Uterus (tissue), 4 donors: Measurements from ENCODE around the gene LEKR1. TPM values are rescaled to one million over a fixed set of nuclear protein-coding genes. Genes with fewer than 3 reads are reported as not detected.

Source experiments
- DNase-seq, 2 donors: peaks; one replicate each; pipeline ENCODE4 v3.0.0-alpha.2; 2019 to 2020
- H3K27ac ChIP-seq, 2 donors: fragments of 200-600 bp; sonication (generic); 1 replicate in 1 of 2; 2 replicates in 1 of 2; pipeline ENCODE4 v1.5.1; 2016 to 2018
- H3K27me3 ChIP-seq, 2 donors: fragments of 200-600 bp; sonication (generic); one replicate each; pipeline ENCODE4 v1.5.1; 2018 to 2019; ENCODE audit warnings: control low read depth in 1 of 2
- H3K36me3 ChIP-seq, 2 donors: fragments of 200-600 bp; sonication (generic); one replicate each; pipeline ENCODE4 v1.5.1; 2019; ENCODE audit warnings: control low read depth in 1 of 2
- H3K4me1 ChIP-seq, 2 donors: fragments of 200-600 bp; sonication (generic); one replicate each; pipeline ENCODE4 v1.5.1; 2018 to 2019; ENCODE audit warnings: control low read depth in 1 of 2
- H3K4me3 ChIP-seq, 2 donors: fragments of 200-600 bp; sonication (generic); 1 replicate in 1 of 2; 2 replicates in 1 of 2; pipeline ENCODE4 v1.5.1; 2018 to 2019; ENCODE audit warnings: mild to moderate bottlenecking in 1 of 2
- H3K9me3 ChIP-seq, 2 donors: fragments of 200-600 bp; sonication (generic); one replicate each; pipeline ENCODE4 v1.5.1; 2019; ENCODE audit warnings: control low read depth in 1 of 2
- POLR2A ChIP-seq, 2 donors: fragments of 450-650 bp; IDR thresholded peaks; one replicate each; pipeline ENCODE4 v1.6.1; 2016; ENCODE audit warnings: antibody characterized with exemption in 2 of 2, mild to moderate bottlenecking in 1 of 2, moderate library complexity in 1 of 2
- intact Hi-C: fragments of 100-400 bp; cut with DNase I; formaldehyde crosslinking; loops from one replicate; pipeline ENCODE4 v1.15.1; 2023; ENCODE audit warnings: low total_unique reads
- total RNA-seq, 4 donors: library from RNA; depleted of rRNA in 3 of 4; stranded (reverse); fragments of >200 nt in 3 of 4; gene quantifications; one replicate each; pipeline versions ENCODE4 v1.1.0 to v1.2.4, GENCODE V29; 2014 to 2023
- TF ChIP-seq, protein P1 (sequence below), 4 experiments: fragments of 200-600 bp in 2 of 4; fragments of 450-650 bp in 2 of 4; sonication (generic) in 2 of 4; IDR thresholded peaks; one replicate each; pipeline ENCODE4 v1.5.1; 2016 to 2019; ENCODE audit warnings: antibody characterized with exemption in 4 of 4, mild to moderate bottlenecking in 2 of 4, moderate library complexity in 1 of 4
- donor health status: DM: yes; HTN: yes; CAD: no.

LEKR1 gene
- total RNA-seq, 4 donors from 2014 or later: 0.26 to 4.8 (median 2.8) TPM; not detected in 1

DNA sequence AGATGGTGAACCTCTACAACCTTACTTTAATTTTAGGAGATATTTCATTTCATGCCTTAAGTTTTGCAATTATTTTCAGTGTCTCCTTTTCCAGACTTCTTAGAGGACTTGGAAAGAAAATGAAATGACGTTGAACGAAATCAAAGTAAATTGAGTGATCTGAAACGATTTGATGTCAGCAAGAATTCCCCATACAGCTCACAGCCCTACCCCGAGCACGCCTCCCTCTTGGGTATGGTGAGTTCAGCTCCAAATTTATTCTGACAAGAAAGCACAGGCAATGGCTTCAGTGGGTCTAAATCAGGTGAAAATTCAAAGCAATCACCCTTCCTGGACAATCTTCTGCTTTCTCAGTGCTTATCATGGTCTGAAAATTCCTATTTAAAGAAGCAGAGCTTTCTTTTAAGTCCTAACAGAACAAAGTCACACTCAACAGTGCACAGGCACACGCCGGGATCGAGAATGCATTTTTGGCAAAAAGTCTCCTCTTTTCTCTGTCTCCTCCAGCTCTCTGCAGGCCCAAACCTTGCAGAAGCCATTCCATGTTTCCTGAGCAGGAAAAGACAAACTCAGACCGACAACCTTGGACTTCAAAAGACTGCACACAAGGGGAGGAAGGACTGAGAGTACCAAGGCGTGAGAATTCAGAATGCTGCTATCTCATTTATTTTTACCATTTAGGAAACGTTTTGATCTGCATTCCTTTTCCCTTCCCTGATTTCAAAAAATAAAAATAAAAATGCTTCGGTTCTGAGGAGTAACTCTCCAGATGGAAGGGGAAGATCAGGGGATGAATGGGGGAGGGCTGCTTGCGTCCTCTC, 261.8 kb downstream of the LEKR1 start:
- Histone ChIP-seq H3K27me3 (no peaks in the 10 kb centered on the region), H3K4me3 (peak overlapping the region; percentile 57 to 61), H3K4me1 (peaks cover 11 to 24% of the 10 kb centered on the region in 2 donors), H3K36me3 (no peaks in the 10 kb centered on the region), H3K9me3 (no peaks in the 10 kb centered on the region), H3K27ac (peak overlapping the region; percentile 98)
- intact Hi-C loops: loop anchor here (10.0 kb wide), 1 partner anchor 413 kb away; the partner anchor contains the start of gene TIPARP
- TF ChIP-seq, protein P1, sequence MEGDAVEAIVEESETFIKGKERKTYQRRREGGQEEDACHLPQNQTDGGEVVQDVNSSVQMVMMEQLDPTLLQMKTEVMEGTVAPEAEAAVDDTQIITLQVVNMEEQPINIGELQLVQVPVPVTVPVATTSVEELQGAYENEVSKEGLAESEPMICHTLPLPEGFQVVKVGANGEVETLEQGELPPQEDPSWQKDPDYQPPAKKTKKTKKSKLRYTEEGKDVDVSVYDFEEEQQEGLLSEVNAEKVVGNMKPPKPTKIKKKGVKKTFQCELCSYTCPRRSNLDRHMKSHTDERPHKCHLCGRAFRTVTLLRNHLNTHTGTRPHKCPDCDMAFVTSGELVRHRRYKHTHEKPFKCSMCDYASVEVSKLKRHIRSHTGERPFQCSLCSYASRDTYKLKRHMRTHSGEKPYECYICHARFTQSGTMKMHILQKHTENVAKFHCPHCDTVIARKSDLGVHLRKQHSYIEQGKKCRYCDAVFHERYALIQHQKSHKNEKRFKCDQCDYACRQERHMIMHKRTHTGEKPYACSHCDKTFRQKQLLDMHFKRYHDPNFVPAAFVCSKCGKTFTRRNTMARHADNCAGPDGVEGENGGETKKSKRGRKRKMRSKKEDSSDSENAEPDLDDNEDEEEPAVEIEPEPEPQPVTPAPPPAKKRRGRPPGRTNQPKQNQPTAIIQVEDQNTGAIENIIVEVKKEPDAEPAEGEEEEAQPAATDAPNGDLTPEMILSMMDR (IDR thresholded peaks at IDR 0.05): no peak
- no peak for TF ChIP-seq POLR2A (IDR thresholded peaks at IDR 0.05)
- no peak for DNase-seq

DNA sequence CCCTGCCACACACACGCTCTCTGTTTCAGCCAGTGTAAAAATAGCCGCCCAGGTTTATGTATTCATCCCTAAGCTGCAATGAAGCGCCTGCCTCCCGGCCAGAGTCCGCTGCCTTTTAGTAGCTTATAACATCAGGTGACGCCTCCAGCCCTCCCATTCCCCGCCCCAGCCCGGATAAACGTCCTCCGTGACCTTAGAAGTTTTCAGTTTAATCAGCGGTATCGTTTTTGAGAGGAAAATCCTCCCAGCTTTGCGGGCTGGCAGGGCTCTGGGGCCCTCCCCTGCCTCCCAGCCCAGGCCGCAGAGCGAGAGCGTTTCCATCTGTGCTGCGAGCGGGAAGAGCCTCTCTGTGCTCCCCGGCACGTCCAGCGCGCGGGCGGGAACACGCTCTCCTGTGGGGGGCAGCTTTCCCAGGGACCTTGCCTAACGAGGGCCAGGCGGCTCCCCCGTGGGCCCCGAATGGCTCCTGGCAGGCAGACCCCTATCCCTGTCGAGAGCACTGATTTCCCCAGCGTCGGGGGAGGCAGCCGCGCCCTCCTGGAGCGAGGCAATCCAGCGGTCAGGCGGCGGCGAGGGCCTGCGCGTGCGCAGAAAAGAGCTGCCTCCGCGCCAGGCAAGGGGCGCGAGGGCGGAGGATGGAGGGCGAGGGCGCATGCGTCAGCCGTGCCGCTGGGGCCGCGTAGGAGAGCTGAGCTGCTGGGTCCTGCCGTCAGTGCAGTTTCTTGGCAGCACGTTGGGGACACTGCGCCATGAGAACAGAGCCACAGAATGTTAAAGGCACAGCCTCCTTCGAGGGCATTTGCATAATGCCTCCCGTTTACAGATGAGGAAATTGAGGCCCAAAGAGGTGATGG, 262.7 kb downstream of the LEKR1 start:
- Histone ChIP-seq H3K36me3 (no peaks in the 10 kb centered on the region), H3K9me3 (no peaks in the 10 kb centered on the region), H3K4me3 (peak overlapping the region; percentile 57 to 61), H3K27me3 (no peaks in the 10 kb centered on the region), H3K27ac (peak overlapping the region; percentile 98), H3K4me1 (peaks cover 11 to 24% of the 10 kb centered on the region in 2 donors)
- peak; percentile 96 to 98 for DNase-seq
- TF ChIP-seq, protein P1 (IDR thresholded peaks at IDR 0.05): peak; percentile 10 to 40 (median 26)
- peak; percentile 78 to 96 for TF ChIP-seq POLR2A (IDR thresholded peaks at IDR 0.05)
- intact Hi-C loops: loop anchor here (10.0 kb wide), 1 partner anchor 414 kb away; the partner anchor contains the start of gene TIPARP

DNA sequence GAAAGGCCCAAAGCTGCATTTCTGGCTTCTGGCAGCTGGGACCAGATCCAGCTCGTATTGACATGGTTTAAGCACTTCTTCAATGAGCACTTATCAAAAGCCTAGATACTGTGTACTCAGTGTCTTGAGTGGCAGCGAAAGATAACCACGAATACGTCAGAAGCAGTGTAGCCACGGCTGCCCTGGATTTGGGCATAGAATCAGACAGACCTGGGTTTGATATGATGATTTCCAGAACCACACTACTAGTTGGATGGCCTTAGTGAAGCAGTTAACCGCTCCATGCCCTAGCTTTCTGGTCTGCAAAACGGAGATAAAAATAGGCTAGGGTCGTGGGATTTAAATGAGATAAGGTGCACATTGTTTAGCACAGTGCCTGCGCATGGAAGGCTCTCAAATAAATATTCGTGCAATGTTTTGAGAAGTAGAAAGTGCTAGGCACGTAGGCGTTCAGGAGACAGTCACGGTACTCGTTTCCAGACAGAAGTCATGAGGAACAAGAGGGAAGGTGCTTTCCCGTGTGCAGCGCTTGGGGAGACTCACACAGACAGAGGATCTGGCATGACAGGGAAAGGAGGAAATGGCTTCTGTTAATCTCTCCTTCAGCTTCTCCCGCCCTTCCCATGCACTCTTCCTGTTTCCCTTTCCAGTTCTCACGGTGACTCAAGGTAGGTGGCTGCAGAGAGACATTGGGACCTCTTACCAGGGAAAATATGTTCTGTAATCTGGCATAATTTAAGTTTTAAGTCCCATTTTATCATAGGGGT, 263.5 kb downstream of the LEKR1 start:
- H3K4me1 ChIP-seq: peaks cover 11 to 24% of the 10 kb centered on the region in 2 donors
- intact Hi-C loops: loop anchor here (10.0 kb wide), 1 partner anchor 415 kb away; the partner anchor contains the start of gene TIPARP
- H3K27ac ChIP-seq: peak overlapping the region; percentile 98
- H3K36me3 ChIP-seq: no peaks in the 10 kb centered on the region
- no peaks in the 10 kb centered on the region for H3K9me3 ChIP-seq
- peak; percentile 50 to 57 for DNase-seq
- H3K27me3 ChIP-seq: no peaks in the 10 kb centered on the region
- TF ChIP-seq POLR2A (IDR thresholded peaks at IDR 0.05): no peak
- TF ChIP-seq, protein P1 (IDR thresholded peaks at IDR 0.05): no peak
- H3K4me3 ChIP-seq: peak overlapping the region; percentile 57 to 61

DNA sequence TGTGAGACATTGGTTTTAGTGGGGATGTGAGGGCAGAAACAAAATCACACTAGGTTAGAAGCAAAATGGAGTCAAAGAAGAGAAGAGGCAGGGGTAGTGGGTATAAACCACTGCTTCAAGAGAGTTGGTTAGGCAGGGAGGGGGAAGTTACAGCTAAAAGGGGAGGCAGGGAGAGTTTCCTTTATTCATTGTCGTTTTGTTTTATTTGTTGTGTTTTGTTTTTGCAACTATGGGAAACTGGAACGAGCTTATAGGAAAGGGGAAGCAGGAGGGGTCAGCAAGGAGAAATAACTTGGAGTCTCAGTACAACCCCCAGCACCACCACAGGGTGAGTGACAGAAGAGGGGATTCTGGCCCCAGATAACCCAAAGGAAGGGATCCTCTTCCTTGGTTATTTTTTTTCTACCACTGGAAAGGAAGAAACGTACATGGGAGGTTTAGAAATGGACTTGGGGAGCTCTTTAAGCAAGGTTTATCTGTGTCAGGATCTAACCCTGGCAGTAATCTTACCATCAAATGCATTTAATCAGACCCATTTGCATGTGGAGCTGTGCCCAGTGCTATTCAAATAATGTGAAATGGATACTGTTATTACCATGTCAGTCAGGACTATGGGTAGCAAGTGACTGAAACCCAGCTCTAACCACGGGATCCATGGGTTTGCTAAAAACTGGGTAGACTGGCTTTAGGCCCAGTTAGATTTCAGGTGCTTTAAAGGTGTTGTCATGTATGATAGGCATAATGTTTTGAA, 265.1 kb downstream of the LEKR1 start:
- Histone ChIP-seq H3K27me3 (no peaks in the 10 kb centered on the region), H3K9me3 (no peaks in the 10 kb centered on the region), H3K4me1 (peaks cover 11 to 24% of the 10 kb centered on the region in 2 donors), H3K36me3 (no peaks in the 10 kb centered on the region), H3K27ac (peak overlapping the region in 1 of 2 donors; percentile 98), H3K4me3 (no peak overlapping the region)
- TF ChIP-seq, protein P1 (IDR thresholded peaks at IDR 0.05): no peak
- TF ChIP-seq POLR2A (IDR thresholded peaks at IDR 0.05): no peak
- no peak for DNase-seq
- intact Hi-C loops: no loop called here
